Right cardiac atrium (tissue), 5 donors: ENCODE results near the gene CDC5L. TPM values are rescaled to one million over a fixed set of nuclear protein-coding genes. Genes with fewer than 3 reads are reported as not detected.
"Not testable (repeated sequence)": the region's sequence is repeated elsewhere in the genome, so short reads cannot be mapped to it uniquely, and the experiment has no call there.

ENCODE experiments used
- ATAC-seq, 2 donors: fragments of 200-7000 bp; cut with Tn5 transposase; one replicate each; pipeline versions ENCODE4 v1.8.0 to v1.9.1; 2020; ENCODE audit warnings: moderate library complexity in 2 of 2, mild to moderate bottlenecking in 1 of 2
- DNase-seq, 3 donors: peaks; one replicate each; pipeline ENCODE4 v3.0.0-alpha.2; 2020
- H3K27ac ChIP-seq: one replicate; pipeline ENCODE4 v1.5.1; 2013; ENCODE audit warnings: mild to moderate bottlenecking, low read length, control low read depth, moderate library complexity
- H3K27me3 ChIP-seq: one replicate; pipeline ENCODE4 v1.6.1; 2013; ENCODE audit not compliant: control insufficient read depth, insufficient read depth
- H3K4me1 ChIP-seq: one replicate; pipeline ENCODE4 v1.6.1; 2013; ENCODE audit warnings: low read length; ENCODE audit not compliant: control insufficient read depth, insufficient read depth
- H3K4me3 ChIP-seq: one replicate; pipeline ENCODE4 v1.5.1; 2013; ENCODE audit warnings: low read length, control low read depth
- H3K9me3 ChIP-seq: one replicate; pipeline ENCODE4 v1.6.1; 2013; ENCODE audit warnings: low read length; ENCODE audit not compliant: control insufficient read depth
- WGBS: extraction: QIAGEN DNeasy Blood & Tissue Kit; methylation state at CpG from one replicate; pipeline ENCODE4 v1.1.7; 2013; 5-methylcytosine and 5-hydroxymethylcytosine counted together
- intact Hi-C, 4 donors: fragments of 100-400 bp; cut with DNase I; formaldehyde crosslinking; loops; one replicate each; pipeline versions ENCODE4 v1.11.0 to v1.14.0; 2022 to 2023
- polyA plus RNA-seq: library from polyadenylated mRNA; stranded (reverse); fragments of 200-250 nt; gene quantifications from one replicate; pipeline ENCODE4 v1.2.3, GENCODE V29; 2013
- total RNA-seq, 4 donors: library from RNA; stranded (reverse); fragmentation: NEBNext Ultra II Directional; extraction: Animal tissue kit (Norgen Biotek cat#: 25700); gene quantifications; one replicate each; pipeline ENCODE4 v1.2.1, GENCODE V29; 2021
- donor health status: healthy with polysubstance abuse.
- donor health status: DM: no; HTN: yes; CAD: no.
- donor health status: DM: no; HTN: no; CAD: no.
- donor health status: DM: no; HTN: yes; CAD: no; lungs with severe emphysema.
- donor health status: DM: yes; HTN: yes; CAD: no.

Gene CDC5L
- total and polyA plus RNA-seq, 5 donors: 9.9 to 20.2 (median 19.5) TPM

DNA sequence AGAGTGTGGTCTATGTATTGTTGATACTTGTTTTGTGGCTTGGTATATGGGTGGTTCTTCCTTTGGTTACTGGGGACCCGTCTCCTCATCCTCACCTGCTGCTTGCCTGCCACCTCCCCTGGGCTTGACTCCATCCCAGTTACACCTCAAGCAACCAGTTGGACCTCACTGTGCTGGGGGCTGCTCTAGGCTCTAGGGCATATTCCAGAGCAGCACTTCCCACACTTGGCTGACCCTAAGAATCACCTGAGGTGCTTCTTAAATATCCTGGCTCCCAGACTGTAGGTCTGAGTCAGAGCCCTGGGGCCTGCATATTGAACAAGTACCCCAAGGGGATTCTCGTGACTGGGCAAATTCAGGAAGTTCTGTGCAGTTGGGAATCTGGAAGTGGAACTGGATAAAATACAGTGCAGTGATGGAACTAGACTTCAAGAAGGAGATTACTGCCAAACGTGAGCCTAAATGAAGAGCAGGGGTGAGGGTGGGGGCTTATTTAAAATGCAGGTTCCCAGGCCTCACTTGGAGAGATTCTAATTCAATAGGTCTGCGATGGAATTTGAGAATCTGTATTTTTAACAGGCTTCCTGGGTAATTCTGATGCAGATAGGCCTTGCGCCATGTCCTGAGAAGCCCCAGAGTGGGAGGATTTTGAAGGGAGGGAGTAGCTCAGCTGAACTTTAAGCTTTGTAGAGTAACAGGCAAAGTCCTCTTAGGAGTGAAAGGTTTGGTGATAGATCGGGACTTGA, 37.4 kb upstream of the CDC5L start:
- WGBS: 62% methylated on average over 6 of the region's 6 CpGs
- H3K27me3 ChIP-seq: no peaks in the 10 kb centered on the region
- ATAC-seq (no peak), DNase-seq (no peak)
- no peak overlapping the region for H3K27ac ChIP-seq
- intact Hi-C loops: loop anchor here in 1 of 4 donors (10.0 kb wide), 1 partner anchor 255 kb away; no protein-coding TSS in a partner anchor
- no peak overlapping the region for H3K4me3 ChIP-seq
- no peaks in the 10 kb centered on the region for H3K9me3 ChIP-seq
- no peaks in the 10 kb centered on the region for H3K4me1 ChIP-seq

DNA sequence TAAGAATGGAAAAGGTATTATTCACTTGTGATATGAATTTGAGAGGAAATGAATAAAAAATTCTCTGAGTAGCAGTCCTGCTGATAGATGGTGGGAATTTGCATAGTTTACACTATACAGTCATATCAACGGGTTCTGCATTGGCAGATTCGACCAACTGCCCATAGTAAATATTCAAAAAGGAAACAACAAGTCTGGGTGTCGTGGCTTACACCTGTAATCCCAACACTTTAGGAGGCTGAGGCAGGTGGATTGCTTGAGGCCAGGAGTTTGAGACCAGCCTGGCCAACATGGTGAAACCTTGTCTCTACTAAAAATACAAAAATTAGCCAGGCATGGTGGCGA, 36.9 kb upstream of the CDC5L start:
- H3K9me3 ChIP-seq, ATAC-seq, DNase-seq, H3K27ac ChIP-seq, H3K27me3 ChIP-seq, H3K4me3 ChIP-seq, intact Hi-C loops, H3K4me1 ChIP-seq: not testable (repeated sequence)
- WGBS: 76% methylated on average over 4 of the region's 4 CpGs

DNA sequence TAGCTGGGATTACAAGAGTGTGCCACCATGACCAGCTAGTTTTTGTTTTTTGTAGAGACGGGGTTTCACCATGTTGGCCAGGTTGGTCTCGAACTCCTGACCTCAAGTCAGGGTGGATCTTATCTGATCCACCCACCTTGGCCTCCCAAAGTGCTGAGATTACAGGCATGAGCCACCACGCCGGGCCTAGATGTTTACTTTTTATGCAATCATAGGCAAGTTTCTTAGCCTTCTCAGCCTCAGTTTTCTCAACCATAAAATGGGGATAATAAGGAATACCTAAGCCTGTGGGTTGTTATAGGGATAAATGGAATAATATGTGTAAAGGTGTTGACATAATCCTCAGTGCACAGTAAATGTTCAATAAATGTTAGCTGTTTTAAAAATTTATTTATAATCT, 35.2 kb upstream of the CDC5L start:
- no peak overlapping the region for H3K4me3 ChIP-seq
- DNase-seq: no peak
- no peak overlapping the region for H3K27ac ChIP-seq
- H3K9me3 ChIP-seq: no peaks in the 10 kb centered on the region
- no peaks in the 10 kb centered on the region for H3K4me1 ChIP-seq
- no peaks in the 10 kb centered on the region for H3K27me3 ChIP-seq
- WGBS: 86% methylated on average over 4 of the region's 4 CpGs
- intact Hi-C loops: no loop called here
- no peak for ATAC-seq

DNA sequence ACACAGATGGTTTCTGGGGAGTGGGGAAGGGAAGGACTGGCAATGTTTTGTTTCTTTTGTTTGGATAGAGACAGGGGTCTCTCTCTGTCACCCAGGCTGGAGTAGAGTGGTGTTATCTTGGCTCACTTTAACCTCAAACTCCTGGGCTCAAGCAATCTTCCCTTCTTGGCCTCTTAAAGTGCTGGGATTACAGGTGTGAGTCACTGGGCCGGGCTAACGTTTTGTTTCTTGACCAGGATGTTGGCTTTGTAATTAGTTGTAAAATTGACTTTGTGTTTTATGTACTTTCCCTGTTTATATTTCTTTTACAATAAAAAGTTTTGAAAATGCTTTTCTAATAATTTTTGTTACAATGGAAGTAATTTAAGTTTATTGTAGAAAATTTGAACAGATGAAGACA, 34.2 kb upstream of the CDC5L start:
- WGBS: 65% methylated on average over 2 of the region's 2 CpGs
- ATAC-seq (no peak), DNase-seq (no peak)
- no peaks in the 10 kb centered on the region for H3K9me3 ChIP-seq
- intact Hi-C loops: no loop called here
- no peak overlapping the region for H3K27ac ChIP-seq
- H3K27me3 ChIP-seq: no peaks in the 10 kb centered on the region
- H3K4me3 ChIP-seq: no peak overlapping the region
- no peaks in the 10 kb centered on the region for H3K4me1 ChIP-seq

DNA sequence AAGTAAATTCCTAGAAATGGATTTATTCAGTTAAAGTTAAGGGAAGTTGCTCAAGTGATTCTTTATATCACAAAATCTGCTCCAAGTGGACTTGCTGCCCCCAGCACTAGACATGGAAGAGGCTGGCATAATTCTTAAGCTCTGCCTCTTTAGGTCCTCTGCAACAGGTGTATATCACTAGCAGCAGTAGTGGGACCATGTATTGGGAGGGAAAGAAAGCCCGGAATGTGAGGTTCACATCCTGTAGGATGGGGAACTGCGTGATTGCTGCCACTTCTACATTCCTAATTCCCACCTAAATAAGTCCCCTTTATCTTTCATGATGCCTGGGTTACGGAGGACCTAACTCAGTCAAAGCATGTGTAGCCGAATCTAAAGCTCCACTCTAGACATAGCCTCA, 31.9 kb upstream of the CDC5L start:
- WGBS: 84% methylated on average over 4 of the region's 4 CpGs
- Histone ChIP-seq H3K9me3 (no peaks in the 10 kb centered on the region), H3K27ac (no peak overlapping the region), H3K4me1 (no peaks in the 10 kb centered on the region), H3K27me3 (no peaks in the 10 kb centered on the region), H3K4me3 (no peak overlapping the region)
- DNase-seq (no peak), ATAC-seq (no peak)
- intact Hi-C loops: no loop called here

DNA sequence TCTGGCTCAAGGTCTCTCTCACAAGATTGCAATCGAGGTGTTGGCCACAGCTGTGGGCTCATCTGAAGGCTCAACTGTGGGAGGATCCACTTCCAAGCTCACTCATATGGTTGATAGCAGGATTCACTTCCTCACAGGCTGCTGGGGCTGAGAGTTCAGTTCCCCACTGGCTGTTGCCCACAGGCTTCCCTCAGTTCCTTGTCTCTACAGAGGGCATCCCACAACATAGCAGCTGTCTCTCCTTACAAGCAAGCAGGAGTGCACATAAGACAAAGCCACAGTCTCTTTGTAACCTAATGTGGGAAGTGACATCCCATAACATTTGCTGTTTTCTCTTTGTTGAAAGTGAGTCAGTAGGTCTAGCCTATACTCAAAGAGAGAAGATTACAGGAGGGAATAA, 31.0 kb upstream of the CDC5L start:
- no peak overlapping the region for H3K4me3 ChIP-seq
- no peak for DNase-seq
- no peak for ATAC-seq
- no peaks in the 10 kb centered on the region for H3K9me3 ChIP-seq
- no peak overlapping the region for H3K27ac ChIP-seq
- no peaks in the 10 kb centered on the region for H3K4me1 ChIP-seq
- intact Hi-C loops: no loop called here
- 63% methylated on average over 1 of the region's 1 CpG for WGBS
- H3K27me3 ChIP-seq: no peaks in the 10 kb centered on the region

DNA sequence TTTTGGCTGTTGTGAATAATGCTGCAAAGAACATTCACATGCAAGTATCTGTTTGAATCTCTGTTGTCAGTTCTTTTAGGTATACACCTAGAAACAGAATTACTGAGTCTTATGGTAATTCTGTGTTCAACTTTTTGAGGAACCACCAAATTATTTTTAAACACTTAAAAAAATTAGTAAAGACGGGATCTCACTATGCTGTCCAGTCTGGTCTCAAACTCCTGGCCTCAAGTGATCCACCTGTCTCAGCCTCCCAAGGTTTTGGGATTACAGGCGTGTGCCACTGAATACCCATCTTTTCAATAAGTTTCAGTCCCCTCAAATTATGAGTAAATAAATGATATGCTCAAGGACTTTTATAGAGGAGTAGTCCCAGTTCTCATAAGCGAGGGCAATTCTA, 27.5 kb upstream of the CDC5L start:
- intact Hi-C loops: no loop called here
- no peaks in the 10 kb centered on the region for H3K27me3 ChIP-seq
- ATAC-seq: no peak
- no peak for DNase-seq
- H3K27ac ChIP-seq: no peak overlapping the region
- no peaks in the 10 kb centered on the region for H3K9me3 ChIP-seq
- H3K4me1 ChIP-seq: no peaks in the 10 kb centered on the region
- H3K4me3 ChIP-seq: no peak overlapping the region
- WGBS: 79% methylated on average over 3 of the region's 3 CpGs

DNA sequence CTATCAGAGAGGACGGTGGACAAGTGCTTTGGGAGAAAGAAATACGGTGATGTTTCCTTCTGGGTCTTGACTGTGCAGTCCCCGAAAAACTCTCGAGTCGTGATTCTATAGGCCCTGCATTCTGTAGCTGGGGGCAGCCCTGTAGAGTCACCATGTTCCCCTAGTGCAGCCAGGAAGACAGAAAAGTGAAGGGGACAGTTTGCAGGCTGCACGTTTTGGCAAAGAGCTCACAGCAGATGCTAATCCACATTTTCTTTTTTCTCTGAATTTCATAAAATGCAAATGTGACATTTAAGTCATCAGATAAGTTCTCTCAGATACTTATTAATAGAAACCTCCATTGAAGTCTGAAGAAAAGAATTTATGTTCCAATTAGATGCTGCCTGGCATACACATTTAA, 25.6 kb upstream of the CDC5L start:
- Histone ChIP-seq H3K9me3 (no peaks in the 10 kb centered on the region), H3K4me3 (no peak overlapping the region), H3K27ac (no peak overlapping the region), H3K27me3 (no peaks in the 10 kb centered on the region), H3K4me1 (no peaks in the 10 kb centered on the region)
- intact Hi-C loops: no loop called here
- no peak for DNase-seq
- WGBS: 74% methylated on average over 6 of the region's 6 CpGs
- no peak for ATAC-seq

DNA sequence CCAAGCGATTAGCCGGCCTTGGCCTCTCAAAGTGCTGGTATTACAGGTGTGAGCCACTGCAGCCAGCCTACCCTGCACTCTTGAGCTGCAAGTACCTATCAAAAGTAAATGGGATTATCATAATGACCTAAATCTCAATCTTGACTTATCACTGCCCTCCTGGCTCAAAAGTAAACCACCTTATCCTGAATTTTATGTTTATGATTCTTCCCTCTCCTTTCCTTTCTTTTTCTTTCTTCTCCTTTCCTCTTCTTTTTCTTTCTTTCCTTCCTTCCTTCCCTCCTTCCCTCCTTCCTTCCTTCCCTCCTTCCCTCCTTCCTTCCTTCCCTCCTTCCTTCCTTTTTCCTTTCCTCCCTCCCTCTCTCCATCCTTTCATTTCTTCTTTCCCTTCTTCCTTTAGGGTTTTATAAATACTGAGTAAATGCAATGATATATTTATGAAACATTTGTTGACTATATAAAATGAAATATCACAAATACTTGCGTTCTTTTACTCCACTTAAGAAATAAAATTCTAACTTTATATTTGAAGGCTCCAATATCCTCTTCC, 24.1 kb upstream of the CDC5L start:
- intact Hi-C loops: no loop called here
- WGBS: 97% methylated on average over 3 of the region's 3 CpGs
- ATAC-seq (no peak), DNase-seq (no peak)
- Histone ChIP-seq H3K27ac (no peak overlapping the region), H3K4me1 (no peaks in the 10 kb centered on the region), H3K27me3 (no peaks in the 10 kb centered on the region), H3K4me3 (no peak overlapping the region), H3K9me3 (no peaks in the 10 kb centered on the region)

DNA sequence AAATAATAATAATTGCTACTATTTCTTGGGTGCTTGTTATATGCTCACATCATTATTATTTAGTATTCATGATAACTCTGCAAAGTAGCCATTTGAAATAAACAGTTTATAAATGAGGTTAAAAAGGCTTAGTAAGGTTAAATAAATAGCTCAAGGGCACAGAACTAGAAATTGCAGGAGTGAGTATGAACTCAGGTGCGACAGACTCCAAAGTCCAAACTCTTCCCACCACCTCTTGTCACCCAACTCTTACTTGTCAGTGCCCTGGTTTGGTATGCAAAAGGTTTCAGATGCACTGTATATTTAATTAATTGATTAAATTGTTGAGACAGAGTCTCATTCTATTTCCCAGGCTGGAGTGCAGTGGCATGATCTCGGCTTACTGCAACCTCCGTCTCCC, 20.7 kb upstream of the CDC5L start:
- ATAC-seq (no peak), DNase-seq (no peak)
- H3K4me3 ChIP-seq: no peak overlapping the region
- H3K27ac ChIP-seq: no peak overlapping the region
- intact Hi-C loops: no loop called here
- no peaks in the 10 kb centered on the region for H3K9me3 ChIP-seq
- 92% methylated on average over 3 of the region's 3 CpGs for WGBS
- no peaks in the 10 kb centered on the region for H3K4me1 ChIP-seq
- H3K27me3 ChIP-seq: no peaks in the 10 kb centered on the region

DNA sequence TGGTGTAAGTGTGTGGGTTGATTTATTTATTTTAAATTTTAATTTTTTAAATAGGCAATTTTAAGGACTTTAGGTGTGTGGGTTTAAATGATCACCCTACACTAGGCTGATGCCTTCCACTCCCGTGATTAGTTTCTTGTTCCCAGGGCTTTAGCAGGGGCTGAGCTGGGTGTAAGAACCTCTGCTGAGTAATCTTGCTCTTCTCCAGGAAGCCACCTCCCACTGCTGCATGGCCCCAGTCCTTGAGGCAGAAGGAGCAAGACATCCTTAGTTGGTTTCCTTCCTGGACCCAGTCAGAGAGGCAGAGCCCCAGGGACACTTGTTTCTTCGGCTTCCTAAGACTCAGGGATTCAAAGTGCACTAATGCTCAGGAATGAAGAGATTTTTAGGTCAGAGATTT, 19.8 kb upstream of the CDC5L start:
- Histone ChIP-seq H3K27ac (no peak overlapping the region), H3K4me1 (no peaks in the 10 kb centered on the region), H3K27me3 (no peaks in the 10 kb centered on the region), H3K4me3 (no peak overlapping the region), H3K9me3 (no peaks in the 10 kb centered on the region)
- intact Hi-C loops: no loop called here
- no peak for DNase-seq
- 46% methylated on average over 2 of the region's 2 CpGs for WGBS
- ATAC-seq: no peak

DNA sequence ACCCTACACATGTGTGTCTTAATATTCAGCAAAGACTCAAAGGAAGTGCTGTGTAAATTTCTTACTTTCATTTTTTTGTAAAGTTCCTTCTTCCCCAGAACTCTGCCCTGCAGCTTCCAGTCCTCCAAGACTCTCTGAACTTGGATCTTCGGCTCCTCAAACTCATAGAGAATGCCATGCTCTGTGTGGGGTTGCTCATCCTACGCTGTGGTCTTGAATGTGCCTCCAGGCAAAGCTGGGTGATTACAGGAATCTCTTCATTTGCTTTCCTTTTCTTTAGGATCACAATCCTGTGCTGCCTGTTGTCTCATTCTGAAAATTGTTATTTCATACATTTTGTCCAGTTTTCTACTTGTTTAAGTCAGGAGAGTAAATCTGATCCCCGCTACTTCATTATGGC, 14.5 kb upstream of the CDC5L start:
- DNase-seq: no peak
- H3K27me3 ChIP-seq: no peaks in the 10 kb centered on the region
- no peaks in the 10 kb centered on the region for H3K4me1 ChIP-seq
- ATAC-seq: no peak
- no peaks in the 10 kb centered on the region for H3K9me3 ChIP-seq
- H3K4me3 ChIP-seq: no peak overlapping the region
- no peak overlapping the region for H3K27ac ChIP-seq
- 73% methylated on average over 3 of the region's 3 CpGs for WGBS
- intact Hi-C loops: no loop called here
